Islet of Langerhans (tissue), 1 donor: ENCODE results near the gene PFDN2.

Experiments used
- FAIRE-seq: peaks from one replicate; lab custom pipeline; 2011; peaks lifted over from hg19 to GRCh38; lab: Jason Lieb, UNC

Gene PFDN2

GRCh38 chr1:161117759-161118581 is at the start of gene PFDN2, which contains the start of gene NIT1:
TSS of gene PFDN2 (minus strand) at chr1:161118037. CDS start at chr1:161118026, 11 bp downstream.
TSS of gene NIT1 (plus strand) at chr1:161118105. CDS start at chr1:161118177, 72 bp downstream.
- FAIRE-seq = no peak

GRCh38 chr1:161166669-161167548 is 49.1 kb upstream of the PFDN2 start:
- FAIRE-seq = no peak

- FAIRE-seq = peak; percentile 72
Observed at GRCh38 chr1:161165742-161166668, 48.2 kb upstream of the PFDN2 start, which contains the start of gene PPOX. TSS of gene PPOX (plus strand) at chr1:161166426. CDS start at chr1:161166848, 422 bp downstream.

- FAIRE-seq = no peak
Observed at GRCh38 chr1:161164901-161165610, 47.2 kb upstream of the PFDN2 start.

- FAIRE-seq = no peak
Observed at GRCh38 chr1:161163793-161164192, 46.0 kb upstream of the PFDN2 start.

- FAIRE-seq = no peak
Observed at GRCh38 chr1:161162806-161163205, 45.0 kb upstream of the PFDN2 start.

- no peak for FAIRE-seq
Observed at GRCh38 chr1:161162052-161162451, 44.2 kb upstream of the PFDN2 start.

- FAIRE-seq = no peak
Observed at GRCh38 chr1:161161652-161162051, 43.8 kb upstream of the PFDN2 start.

GRCh38 chr1:161160671-161161145 is 42.9 kb upstream of the PFDN2 start:
- FAIRE-seq = no peak

GRCh38 chr1:161159913-161160243 is 42.0 kb upstream of the PFDN2 start:
- no peak for FAIRE-seq

- FAIRE-seq = no peak
Observed at GRCh38 chr1:161159087-161159912, 41.5 kb upstream of the PFDN2 start, which contains the start of gene USP21. TSS of gene USP21 (plus strand) at chr1:161159500. CDS start at chr1:161160641, 1,141 bp downstream.

GRCh38 chr1:161158316-161159010 is 40.6 kb upstream of the PFDN2 start:
- no peak for FAIRE-seq

- FAIRE-seq = no peak
Observed at GRCh38 chr1:161157867-161158266, 40.0 kb upstream of the PFDN2 start.

- FAIRE-seq = peak; percentile 17
Observed at GRCh38 chr1:161153682-161154337, 36.0 kb upstream of the PFDN2 start, which contains the start of gene UFC1. TSS of gene UFC1 (plus strand) at chr1:161153978. CDS start at chr1:161153998, 20 bp downstream.

GRCh38 chr1:161153176-161153575 is 35.3 kb upstream of the PFDN2 start:
- no peak for FAIRE-seq

- no peak for FAIRE-seq
Observed at GRCh38 chr1:161145832-161146231, 28.0 kb upstream of the PFDN2 start.

- no peak for FAIRE-seq
Observed at GRCh38 chr1:161140755-161141400, 23.0 kb upstream of the PFDN2 start.

GRCh38 chr1:161139766-161140165 is 21.9 kb upstream of the PFDN2 start:
- peak; percentile 66 for FAIRE-seq
